GM12864 (cell line): ENCODE data around the gene DLK1.

Source experiments
- DNase-seq: peaks from one replicate; pipeline ENCODE4 v3.0.0-alpha.2; 2011; ENCODE audit warnings: low read depth
- H3K4me3 ChIP-seq: 2 replicates; pipeline ENCODE4 v1.5.1; 2011; ENCODE audit warnings: mild to moderate bottlenecking, low read depth, low read length, control low read depth
- TF ChIP-seq, protein P1 (sequence below): IDR thresholded peaks from 2 replicates; pipeline ENCODE4 v1.5.1; 2011; ENCODE audit warnings: low read depth, mild to moderate bottlenecking, moderate library complexity, low read length, control low read depth, inconsistent platforms; ENCODE audit errors: missing control alignments

DLK1 gene

DNA sequence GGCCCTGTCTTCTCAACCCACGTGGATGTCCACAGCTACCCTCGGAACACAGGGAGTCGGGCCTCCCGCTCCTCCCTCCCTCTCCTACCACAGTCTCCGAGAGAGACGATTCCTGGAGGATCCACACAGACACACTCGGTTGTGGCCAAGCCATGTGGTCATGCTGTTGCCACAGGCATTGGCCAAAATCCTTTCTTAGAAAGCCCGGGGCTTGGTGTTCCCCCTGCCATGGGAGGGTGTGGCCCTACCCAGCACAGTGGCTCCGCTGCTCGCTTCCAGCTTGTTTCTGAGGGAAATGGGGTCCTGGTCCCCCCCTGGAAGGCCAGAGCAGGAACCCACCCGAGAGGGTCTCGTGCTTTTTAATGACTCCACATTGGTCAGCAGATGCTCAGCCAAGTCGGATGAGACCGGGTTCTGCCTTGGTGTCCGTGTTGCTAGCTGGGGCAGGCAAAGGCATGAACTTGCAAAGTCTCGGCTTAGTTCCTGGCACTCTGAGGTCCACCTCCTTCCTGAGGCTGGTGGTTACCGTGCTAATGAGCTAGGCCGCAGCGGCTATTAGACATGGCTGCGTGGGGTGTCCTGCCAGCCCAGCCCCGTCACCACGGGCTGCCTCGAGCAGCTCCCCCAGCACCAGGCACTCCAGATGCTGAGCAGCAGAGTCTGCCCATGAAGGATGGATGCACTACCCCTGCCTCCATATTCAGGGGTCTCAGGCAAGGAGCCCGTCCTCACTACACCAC, 52.4 kb downstream of the DLK1 start:
- no peak for DNase-seq

DNA sequence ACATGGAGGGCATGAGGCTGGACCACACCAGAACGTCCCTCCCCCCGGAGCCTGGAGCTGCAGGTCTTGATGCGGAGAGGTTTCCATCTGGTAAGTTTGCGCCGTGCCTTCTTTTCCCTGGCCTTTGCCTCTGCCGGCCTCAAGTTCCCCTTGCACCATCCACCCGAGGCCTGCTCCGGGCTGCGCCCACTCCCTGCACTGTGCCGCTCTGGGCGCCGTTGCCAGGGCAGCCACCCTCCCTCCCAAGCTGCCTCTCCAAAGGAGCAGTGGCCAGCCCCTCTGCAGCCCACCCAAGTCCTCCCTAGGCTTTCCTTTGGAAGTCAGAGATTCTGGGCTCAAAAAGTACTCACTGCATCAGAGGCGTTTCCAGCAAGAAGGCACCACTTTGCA, 53.0 kb downstream of the DLK1 start:
- TF ChIP-seq, protein P1, sequence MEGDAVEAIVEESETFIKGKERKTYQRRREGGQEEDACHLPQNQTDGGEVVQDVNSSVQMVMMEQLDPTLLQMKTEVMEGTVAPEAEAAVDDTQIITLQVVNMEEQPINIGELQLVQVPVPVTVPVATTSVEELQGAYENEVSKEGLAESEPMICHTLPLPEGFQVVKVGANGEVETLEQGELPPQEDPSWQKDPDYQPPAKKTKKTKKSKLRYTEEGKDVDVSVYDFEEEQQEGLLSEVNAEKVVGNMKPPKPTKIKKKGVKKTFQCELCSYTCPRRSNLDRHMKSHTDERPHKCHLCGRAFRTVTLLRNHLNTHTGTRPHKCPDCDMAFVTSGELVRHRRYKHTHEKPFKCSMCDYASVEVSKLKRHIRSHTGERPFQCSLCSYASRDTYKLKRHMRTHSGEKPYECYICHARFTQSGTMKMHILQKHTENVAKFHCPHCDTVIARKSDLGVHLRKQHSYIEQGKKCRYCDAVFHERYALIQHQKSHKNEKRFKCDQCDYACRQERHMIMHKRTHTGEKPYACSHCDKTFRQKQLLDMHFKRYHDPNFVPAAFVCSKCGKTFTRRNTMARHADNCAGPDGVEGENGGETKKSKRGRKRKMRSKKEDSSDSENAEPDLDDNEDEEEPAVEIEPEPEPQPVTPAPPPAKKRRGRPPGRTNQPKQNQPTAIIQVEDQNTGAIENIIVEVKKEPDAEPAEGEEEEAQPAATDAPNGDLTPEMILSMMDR: no peak
- DNase-seq: no peak
- H3K4me3 ChIP-seq: no peak overlapping the region

More for the DNA sequence above, 52.4 kb downstream of the DLK1 start:
- TF ChIP-seq, protein P1: no peak
- H3K4me3 ChIP-seq: no peak overlapping the region

DNA sequence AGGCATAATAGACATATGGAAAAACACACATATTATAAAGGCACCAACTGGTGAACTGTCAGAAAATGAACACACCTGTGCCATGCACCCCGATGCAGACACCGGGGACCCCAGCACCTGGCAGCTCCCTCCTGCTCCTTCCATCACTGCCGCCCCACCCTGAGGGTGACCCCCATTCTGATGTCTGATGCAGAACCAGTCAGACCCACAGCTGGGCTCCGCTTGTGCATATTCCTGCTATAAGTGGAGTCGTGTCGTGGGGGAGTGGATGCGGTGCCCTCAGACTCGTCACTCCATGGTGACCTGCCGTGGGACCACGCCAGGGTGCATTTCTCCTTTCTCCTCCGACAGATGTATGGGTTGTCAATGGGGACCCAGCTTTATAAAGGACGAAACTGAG, 53.6 kb downstream of the DLK1 start:
- TF ChIP-seq, protein P1: no peak
- no peak for DNase-seq
- no peak overlapping the region for H3K4me3 ChIP-seq

DNA sequence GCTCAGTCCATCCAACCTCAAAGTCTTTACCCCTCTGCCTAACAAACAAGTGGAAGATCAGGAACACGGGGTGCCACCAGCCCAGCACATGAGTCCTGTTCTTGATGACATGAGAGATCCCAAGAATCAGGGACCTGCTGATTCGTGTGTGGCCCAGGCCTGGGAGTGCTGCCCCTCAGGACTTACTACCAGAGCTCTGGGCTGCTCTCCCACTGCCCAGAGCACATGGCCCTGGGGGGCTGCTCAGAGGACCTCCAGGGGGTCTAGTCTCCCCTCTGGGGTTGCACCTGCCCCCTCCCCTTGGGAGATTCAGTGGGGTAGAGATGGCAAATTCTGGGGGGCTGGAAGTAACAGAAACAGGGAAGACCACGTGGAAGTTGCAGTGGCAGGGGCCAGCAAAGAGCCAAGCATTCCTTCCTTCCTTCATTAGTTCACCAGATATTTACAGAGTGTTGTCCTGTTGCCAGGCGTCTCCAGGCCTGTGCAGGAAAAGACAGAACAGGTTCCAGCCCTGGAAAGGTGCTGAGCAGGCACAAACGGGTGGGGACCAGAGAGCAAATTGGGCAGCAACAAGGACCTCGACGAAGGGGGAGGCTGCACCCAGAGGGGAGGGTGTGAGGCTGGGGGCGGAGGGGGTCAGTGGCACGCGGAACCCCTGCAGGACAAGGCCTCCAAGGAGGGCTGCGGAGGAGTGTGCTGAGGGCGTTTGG, 54.1 kb downstream of the DLK1 start:
- H3K4me3 ChIP-seq: no peak overlapping the region
- no peak for DNase-seq
- TF ChIP-seq, protein P1: no peak

DNA sequence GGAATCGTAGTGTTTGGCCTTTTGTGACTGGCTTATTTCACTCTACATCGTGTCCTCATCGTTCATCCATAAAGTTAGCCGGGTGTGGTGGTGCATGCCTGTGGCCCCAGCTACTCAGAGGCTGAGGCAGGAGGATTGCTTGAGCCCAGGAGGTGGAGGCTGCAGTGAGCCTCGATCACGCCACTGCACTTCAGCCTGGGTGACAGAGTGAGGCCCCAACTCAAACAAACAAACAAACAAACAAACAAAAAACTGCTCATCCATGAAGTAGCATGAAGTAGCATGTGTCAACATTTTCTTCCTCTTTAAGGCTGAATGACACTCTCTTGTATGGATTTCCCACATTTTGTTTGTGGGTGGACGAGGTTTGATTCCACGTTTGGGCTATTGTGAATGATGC, 55.3 kb downstream of the DLK1 start:
- no peak for DNase-seq
- no peak overlapping the region for H3K4me3 ChIP-seq
- TF ChIP-seq, protein P1: no peak

DNA sequence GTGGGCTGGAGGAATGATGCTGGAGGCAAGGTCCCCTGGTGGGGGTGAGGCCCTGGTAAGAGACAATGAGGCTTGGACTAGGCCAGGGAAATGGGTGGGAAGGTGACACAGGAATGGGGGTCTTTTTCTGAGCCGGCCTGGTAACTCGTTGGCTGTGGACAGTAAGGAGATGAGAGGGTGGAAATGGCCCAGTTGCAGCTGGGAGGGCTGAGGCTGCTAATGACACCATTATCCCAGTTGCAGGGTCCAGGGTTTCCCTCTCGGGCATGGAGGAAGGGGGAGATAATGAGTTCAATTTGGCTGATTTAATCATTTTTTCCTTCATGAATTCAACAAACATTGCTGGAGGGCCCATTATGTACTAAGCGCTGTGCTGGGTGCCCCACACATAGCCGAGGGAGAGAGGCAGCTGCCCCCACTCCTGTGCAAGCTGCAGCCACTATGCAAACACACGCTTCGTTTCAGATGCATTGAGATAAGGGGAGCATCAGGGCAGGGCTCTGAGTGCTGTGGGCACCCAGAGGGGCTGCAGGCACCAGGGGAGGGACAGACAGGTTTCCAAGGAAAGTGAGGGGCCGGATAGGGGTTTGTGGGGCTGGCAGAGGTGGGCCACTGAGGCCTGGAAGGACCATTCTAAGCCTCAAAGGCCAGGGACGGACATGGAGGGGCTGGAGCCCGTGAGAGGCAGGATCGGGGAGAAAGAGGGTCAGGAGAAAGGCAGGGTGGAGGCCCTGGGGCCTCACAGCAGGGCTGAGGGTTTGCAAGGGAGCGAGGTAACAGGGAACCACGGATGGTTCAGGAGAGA, 56.0 kb downstream of the DLK1 start:
- DNase-seq: no peak
- H3K4me3 ChIP-seq: no peak overlapping the region
- TF ChIP-seq, protein P1: no peak
